Mesangial cell (primary cell): ENCODE results near the gene SDC1. TPM values are rescaled to one million over a fixed set of nuclear protein-coding genes. Genes with fewer than 3 reads are reported as not detected.

Source experiments
- total RNA-seq: library from RNA; depleted of rRNA; stranded (reverse); fragments of >200 nt; gene quantifications from 2 replicates; pipeline ENCODE4 v1.2.3, GENCODE V29; 2015

SDC1 gene
- 65.5 and 86.7 TPM in 2 replicates for total RNA-seq

GRCh38 chr2:20224716-20225293 is at the start of gene SDC1:
Gene SDC1, minus strand, starts transcription at chr2:20225130. Its CDS starts 263 bp downstream, at chr2:20224867.

Other genes with a start within 250 kb of the SDC1 start
- gene WDR35, start 235.0 kb downstream of the SDC1 start, total RNA-seq: 6.0 and 6.5 TPM in 2 replicates
- 7.4 and 9.9 TPM in 2 replicates for gene MATN3, start 212.5 kb downstream of the SDC1 start, total RNA-seq
- 93.0 and 101 TPM in 2 replicates for gene LAPTM4A, start 173.5 kb downstream of the SDC1 start, total RNA-seq
- 26.7 and 38.4 TPM in 2 replicates for gene PUM2, start 125.7 kb upstream of the SDC1 start, total RNA-seq
- gene RHOB, start 221.9 kb upstream of the SDC1 start, total RNA-seq: 199 and 301 TPM in 2 replicates